NCI-H345 treated with DMSO at 0.1 percent for 48 hours (cell line): Measurements from ENCODE around the gene SANBR.
"Not testable (repeated sequence)": the region's sequence is repeated elsewhere in the genome, so short reads cannot be mapped to it uniquely, and the experiment has no call there.

Source experiments
- DNase-seq: peaks from one replicate; lab custom pipeline; 2025; ENCODE audit not compliant: unreplicated experiment; lab: John Stamatoyannopoulos, UW

SANBR gene

DNA sequence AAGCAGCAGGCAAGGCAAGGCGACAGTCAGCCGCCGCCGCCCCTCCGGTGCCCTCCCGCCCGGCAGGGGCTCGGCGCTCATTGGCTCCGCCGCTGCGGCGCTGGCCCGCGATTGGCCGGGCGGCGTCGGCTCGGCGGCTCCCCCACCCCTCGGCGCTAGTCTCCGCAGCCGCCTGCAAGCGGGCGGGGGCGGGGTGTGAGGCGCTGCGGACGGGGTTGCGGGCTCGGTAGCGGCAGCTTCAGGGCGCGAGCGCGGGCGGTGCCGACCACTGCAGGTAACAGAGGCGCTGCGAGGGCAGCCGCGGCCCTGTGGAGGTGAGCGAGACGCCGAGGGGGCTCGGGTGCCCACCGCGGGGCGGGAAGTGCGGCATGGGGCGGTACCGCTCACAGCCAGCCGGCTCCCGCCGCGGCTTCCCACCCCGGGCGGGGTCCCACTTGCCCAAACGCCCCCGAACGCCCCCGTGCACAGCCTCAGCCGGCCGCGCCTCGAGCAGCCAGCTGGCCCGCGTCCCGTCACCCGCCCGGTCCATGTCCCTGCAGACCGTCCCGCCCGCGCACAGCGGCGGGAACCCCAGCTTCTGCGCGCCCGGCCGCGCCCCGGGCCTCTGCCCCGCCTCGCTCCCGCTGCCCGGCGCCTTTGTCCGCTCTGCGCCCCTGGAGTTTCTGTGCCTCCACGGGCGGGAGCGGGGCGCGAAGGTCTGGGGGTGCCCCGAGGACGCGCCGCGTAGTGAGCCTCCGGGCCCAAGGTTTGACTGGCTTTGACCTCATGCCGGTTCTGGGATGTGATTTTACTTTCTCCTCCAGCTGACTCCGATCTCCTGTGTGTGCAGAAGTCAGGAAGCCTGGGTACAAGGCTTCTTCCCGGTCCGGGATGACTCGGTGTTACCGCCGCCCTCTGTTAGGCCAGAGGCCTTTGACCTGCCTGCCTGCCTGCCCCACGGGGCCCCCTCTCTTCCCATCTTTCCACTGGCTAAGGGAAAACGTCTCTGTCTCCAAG lies at the start of gene SANBR:
Gene SANBR (plus strand): TSS at position 158 of the 996 bp plus-strand sequence. CDS start 4,480 bp downstream, outside the sequence.
- DNase-seq = peak; percentile 90

DNA sequence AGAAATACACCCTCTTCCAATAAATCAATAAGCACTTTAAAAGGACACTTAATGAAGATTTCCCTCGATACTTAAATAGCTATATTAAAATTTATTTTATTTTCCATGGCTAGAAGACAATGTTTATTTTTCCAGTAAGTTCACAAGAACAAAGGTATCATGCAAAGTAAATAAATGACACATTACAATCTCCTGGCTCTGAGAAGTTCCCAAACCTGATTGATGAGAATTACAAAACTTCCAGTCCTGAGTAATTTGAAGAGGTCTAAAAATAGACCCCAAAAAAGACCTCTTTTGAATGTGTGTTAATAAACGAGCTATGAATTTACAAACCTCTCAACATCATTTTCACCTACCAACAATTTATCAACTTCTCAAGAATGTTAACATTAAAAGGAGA lies 49.7 kb upstream of the SANBR start:
- no peak for DNase-seq

DNA sequence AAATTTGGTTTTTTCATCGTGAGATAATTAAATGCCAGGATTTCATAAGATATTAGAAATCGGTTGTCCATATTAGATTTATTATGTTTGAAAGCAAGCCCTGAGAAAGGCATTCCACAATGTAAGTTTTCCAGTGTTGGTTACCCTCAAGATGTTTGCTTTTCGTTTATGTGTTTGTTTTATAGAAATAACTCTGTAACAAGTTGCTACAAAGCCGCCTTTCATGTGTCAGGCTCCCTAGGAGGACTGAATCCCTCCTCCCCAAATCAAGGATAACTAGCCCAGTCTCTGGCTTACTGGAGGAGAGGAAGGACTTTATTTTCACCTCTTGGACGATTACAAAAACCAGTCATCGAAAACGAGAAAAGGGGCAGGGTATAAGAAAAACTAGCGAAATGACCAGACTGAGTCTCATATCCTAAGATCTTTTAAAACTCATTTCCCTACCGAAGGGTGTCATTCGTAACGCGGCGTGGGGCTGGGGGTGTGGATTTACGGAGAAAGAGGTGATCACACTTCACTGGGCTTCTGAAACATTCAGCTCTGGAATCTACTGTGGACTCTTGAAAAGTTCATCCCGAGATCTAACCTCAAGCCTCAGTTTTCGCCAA lies 49.2 kb upstream of the SANBR start:
- peak; percentile 3 for DNase-seq

DNA sequence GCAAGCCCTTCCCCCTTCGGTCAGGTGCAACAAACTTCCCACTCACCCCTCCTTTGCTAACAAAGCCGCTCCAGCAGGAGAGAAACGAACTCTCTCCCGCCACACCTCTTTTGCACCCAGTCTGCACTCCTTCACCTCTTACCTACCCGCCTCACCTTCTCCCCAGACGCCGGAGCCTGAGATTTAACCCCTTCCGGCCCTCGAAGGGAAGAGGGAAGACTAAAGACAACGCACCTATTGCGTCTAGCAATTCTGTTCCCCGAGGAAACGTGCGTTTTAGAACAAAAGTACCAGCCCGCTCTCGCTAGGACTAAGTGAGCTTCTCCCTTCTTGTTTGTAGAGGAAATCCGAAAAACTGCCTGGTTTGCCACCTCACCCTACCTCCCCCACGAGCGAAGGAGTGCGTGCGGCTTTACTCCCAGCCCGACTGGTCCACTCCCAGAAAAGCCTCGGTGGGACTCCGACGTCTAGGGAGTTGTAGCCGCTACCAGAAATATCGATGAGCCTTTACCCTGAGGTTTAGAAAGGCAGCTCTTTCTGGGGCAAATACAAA lies 48.6 kb upstream of the SANBR start:
- DNase-seq = peak; percentile 89

DNA sequence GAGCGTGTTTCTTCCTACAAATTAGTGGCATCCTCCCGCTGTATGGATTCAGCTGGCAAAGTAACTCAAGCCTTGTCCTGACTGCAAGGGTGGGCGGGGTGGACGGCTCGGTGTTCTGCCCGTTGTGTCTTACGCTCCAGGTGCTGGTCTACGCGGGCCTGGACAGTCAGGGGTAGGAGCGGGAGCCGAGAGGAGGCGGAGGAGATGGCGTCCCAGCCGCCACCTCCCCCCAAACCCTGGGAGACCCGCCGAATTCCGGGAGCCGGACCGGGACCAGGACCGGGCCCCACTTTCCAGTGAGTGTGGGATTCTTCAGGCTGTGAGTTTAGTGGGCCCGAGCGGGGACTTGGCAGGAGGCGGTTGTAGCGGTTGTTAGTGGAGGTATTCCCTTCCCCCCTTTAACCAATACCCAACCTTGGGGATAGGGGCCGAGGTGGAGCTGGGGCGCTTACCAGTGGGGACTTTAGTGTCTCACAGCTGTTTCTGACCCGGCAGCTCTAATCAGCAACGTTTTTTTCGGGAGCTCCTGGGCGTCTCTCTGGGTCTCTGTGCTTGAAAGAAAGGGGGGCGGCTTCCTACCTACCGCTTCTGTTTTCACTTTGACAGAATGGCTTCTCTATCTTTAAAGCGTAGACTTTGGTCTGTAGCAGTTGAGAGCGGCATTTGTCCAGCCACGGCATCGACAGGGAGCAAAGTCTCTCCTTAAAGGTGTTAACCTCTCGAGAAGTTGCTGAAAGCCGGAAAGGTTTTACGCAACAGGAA lies 47.9 kb upstream of the SANBR start, which contains the start of the genes PEX13 and PUS10:
Gene PEX13 (plus strand): TSS at position 165 of the 762 bp plus-strand sequence. CDS start 40 bp downstream, at position 205.
Gene PUS10 (minus strand): TSS at position 700 of the 762 bp plus-strand sequence. CDS start 6,365 bp downstream, outside the sequence.
- DNase-seq = peak; percentile 89

DNA sequence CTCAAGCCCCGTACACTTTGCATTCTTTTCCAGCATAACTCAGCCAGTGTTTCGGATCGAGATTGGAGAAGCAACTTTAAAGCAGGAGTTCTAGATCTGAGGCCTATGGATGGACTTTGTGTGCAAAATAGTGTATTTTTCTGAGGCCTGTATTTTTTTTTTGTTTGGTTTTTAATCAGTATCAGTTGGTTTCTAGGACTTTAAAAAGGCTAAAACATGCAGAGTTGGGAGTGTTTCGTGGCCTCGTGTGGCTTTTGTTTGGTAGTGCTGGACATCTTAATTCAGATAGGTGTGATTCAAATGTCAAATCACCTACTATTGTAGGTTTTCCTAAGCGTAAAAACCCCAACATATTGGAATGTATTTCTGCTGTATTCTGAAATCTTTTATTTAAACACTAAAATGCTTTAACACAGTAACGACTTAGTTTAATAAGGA lies 47.3 kb upstream of the SANBR start:
- DNase-seq = peak; percentile 32

DNA sequence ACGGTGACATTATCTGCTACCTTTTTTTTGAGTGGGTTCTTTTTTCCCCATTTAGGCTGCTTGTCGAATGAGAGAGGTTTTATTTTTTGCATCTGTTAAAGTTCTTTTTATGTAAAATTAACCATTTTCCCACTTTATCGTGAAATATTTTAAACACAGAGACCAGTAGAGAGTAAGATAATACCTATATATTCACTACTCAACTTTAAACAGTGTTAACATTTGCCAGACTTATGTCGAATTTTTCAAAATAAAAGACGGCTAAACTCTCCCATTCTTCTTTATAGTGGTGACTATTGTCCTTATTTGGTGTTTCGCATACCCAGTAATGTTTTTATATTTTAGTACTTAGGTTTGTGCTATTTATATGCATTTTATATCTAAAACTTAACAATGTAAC lies 46.9 kb upstream of the SANBR start:
- no peak for DNase-seq

DNA sequence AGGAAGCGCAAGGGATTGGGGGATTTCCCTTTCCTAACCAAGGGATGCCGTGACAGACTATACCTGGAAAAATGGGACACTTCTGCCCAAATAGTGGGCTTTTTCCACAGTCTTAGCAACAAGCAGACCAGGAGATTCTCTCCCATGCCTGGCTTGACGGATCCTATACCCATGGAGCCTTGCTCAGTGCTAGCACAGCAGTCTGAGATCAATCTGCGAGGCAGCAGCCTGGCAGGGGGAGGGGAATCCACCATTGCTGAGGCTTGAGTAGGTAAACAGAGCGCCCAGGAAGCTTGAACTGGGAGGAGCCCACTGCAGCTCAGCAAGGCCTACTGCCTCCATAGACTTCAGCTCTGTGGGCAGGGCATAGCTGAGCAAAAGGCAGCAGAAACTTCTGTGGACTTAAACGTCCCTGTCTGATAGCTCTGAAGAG lies 44.4 kb upstream of the SANBR start:
- DNase-seq = no peak

DNA sequence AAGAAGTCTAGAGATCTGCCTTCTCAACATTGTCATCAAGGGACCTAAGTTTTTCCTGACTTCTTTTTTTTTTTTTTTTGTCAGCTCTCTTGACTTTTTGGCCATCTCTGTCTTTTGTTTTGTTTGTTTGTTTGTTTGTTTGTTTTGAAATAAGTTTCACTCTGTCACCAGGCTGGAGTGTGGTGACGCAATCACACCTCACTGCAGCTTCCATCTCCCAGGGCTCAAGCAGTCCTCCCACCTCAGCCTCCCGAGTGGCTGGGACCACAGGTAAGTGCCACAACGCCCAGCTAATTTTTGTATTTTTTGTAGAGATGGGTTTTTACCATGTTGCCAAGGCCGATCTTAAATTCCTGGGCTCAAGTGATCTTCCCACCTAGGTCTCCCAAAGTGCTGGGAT lies 42.0 kb upstream of the SANBR start:
- no peak for DNase-seq

DNA sequence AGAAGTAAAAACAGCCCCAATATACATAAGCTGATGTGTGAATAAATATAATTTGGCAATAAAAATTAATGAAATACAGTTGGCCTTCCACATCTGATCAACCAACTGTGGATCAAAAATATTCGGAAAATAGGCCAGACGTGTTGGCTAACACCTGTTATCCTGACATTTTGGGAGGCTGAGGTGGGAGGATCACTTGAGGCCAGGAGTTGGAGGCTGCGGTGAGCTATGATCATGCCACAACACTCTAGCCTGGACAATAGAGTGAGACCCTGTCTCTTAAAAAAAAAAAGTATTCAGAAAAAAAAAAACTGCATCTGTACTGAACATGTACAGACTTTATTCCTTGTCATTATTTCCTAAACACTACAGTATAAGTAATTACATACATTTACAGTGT lies 36.1 kb upstream of the SANBR start:
- no peak for DNase-seq

DNA sequence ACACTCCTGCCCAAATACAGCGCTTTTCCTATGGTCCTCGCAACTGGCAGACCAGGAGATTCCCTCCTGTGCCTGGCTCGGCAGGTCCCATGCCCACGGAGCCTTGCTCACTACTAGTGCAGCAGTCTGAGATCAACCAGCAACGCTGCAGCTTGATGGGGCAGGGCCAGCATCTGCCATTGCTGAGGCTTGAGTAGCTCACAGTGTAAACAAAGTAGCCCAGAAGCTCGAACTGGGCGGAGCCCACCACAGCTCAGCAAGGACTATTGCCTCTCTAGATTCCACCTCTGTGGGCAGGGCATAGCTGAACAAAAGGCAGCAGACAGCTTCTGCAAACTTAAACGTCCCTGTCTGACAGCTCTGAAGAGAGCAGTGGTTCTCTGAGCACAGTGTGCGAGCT lies 31.1 kb upstream of the SANBR start:
- DNase-seq = not testable (repeated sequence)

DNA sequence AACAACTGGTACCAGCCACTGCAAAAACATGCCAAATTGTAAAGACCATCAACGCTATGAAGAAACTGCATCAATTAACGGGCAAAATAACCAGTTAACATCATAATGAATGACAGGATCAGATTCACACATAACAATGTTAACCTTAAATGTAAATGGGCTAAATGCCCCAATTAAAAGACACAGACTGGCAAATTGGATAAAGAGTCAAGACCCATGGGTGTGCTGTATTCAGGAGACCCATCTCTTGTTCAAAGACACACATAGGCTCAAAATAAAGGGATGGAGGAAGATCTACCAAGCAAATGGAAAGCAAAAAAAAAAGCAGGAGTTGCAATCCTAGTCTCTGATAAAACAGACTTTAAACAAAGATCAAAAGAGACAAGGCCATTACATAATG lies 29.0 kb upstream of the SANBR start:
- not testable (repeated sequence) for DNase-seq

DNA sequence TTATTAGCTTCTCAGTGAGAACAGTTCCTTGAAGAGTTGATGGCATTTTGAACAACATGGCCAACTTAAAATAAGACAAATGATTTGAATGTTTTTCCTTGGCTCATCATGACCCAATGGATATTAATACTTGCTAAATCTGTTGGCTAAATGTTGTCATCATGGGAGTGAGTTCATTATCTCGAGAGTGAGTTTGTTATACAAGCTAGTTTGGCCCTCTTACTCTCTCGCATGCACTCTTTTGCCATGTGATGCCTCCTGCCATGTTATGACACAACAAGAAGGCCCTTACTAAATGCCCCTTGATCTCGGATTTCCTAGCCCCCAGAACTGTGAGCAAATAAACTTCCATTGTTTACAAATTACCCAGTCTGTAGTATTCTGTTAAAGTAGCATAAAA lies 22.9 kb upstream of the SANBR start:
- no peak for DNase-seq

DNA sequence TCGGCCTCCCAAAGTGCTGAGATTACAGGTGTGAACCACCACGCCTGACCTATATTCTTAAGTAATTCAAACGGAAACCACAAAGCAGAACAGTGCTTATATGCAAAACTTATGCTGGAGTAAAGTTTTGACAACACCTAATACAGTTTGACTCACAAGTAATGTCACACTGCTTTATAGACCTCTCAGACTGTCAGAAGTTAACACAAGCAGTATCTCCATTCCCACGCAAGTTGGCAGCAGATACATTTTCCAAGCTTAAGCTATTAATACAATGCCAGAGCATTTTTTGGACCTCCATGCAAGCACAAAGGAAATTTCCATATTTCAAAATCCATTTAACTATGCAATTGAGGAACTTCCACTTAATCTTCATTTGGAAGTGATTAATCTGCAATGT lies 21.0 kb upstream of the SANBR start:
- DNase-seq = no peak

DNA sequence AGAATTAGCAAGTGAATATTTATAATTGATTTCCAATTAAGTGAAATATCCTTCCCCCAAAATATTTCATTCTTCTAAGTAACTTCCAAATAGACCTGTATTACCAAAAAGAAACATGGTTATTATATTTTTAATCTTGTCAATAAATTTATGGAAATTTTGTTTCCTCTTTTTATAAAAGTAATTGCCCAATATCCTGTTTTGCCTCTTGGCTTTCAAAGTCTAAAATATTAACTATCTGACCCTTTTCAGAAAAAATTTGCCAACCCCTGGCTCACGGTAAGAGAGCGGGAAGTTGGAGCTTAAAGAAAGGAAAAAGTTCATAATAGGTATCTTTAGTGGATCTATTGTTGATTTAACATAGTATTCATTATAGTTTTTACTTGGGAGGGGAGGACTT lies 20.4 kb upstream of the SANBR start:
- no peak for DNase-seq

DNA sequence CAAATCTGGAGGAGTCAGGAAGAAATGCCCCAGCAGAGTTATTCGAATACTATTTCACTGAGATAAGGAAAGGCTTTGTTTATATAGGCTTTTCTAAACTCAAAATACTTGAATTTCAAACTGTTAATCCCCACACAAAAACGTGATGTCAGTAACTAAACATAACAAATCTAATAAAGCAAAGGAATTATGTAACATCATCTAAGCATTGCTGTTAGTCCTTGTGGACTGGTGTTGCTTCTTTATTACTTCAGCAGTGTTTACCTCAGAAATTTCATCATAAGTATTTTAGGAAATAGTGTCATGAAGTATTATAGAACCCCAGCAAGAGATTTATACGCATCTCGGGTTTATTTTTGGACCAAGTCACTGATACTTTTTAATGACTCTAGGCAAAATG lies 19.7 kb upstream of the SANBR start:
- no peak for DNase-seq

DNA sequence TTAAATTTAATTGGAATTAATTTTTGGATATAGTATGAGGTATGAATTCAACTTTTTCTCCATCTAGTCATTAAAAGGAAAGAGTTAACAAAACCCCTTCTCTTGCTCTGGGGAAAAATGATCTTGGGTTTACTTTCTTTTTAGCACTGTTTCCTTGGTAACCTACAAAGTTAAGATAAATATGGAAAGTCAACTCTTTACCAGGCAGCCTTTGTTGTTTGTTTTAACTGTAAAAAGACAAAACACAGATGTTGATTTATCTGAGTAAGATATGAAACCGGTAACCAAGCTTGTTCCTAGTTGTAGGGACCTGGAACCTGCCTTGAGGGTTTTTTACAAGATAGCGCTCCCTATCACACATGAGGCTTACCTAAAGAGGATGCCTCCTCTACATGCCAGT lies 10.1 kb upstream of the SANBR start:
- no peak for DNase-seq

DNA sequence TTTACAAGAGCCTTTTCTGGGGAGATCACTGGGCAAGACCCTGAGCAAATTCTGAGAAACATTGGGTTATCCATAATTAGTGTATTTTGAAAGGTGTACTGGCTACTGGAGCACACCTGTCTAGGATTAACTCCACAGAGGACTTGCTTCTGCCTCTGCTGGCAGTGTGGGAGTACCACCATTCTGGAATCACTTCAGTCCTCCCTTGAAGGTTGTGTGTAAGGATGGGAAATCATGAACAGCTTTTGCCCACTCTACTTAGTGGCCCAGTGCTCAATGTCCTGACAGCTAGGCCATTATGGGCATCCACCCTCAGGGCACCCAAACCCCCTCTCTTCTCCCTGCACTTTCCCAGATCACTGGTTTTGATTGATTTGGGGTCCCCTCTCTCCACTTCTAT lies 8.1 kb upstream of the SANBR start:
- DNase-seq = no peak

DNA sequence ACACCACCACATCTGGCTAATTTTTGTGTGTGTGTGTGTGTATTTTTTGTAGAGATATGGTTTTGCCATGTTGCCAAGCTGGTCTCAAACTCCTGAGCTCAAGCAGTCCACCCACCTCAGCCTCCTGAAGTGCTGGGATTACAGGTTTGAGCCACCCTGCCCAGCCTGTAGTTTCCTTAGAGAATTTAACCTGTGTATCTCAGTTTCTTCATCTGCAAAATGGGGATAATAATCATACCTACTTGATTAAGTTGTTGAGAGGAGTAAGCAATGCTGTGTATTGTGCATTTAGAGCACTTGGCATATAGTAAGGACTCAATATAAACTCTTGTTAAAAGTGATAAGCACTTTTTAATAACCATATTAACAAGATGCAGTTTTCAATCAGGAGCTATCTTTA lies 6.3 kb upstream of the SANBR start:
- DNase-seq = no peak

DNA sequence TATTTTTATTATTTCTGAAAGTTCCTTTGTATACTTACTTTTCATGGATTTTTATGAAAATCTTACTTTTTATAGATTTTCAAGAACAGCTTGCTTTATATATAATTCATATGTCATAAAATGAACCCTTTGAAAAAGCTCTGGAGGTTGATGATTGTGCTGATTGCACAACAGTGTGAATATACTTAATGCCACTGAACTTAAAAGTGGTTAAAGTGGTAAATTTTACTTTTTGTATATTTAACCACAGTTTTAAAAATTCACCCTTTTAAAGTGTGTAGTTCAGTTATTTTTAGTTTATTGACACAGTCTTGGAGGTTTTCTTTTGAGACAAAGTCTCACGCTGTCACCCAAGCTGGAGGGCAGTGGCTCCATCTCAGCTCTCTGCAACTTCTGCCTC lies 8.4 kb downstream of the SANBR start:
- DNase-seq = no peak

DNA sequence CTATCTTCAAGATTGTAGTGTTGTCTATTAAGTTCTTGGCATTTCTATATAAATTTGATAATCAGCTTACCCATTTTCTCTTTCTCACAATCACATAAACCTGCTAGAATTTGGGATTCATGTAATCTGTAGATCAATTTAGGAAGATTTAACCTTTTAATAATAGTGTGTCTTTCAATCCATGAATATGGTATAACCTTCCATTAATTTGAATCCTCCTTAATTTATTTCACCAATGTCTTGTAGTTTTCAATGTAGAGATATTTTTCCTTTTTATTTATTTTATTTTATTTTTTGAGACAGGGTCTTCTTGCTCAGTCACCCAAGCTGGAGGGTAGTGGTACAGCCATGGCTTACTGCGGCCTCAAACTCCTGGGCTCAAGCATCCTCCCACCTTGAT lies 20.2 kb downstream of the SANBR start:
- DNase-seq = no peak
